ENCODE data around the gene IPO11.
"Not testable (repeated sequence)": the region's sequence is repeated elsewhere in the genome, so short reads cannot be mapped to it uniquely, and the experiment has no call there.

Gene IPO11

GRCh38 chr5:62558941-62559340 is 146.4 kb downstream of the IPO11 start:
- Histone ChIP-seq H3K36me3 (ENCODE audit: insufficient read depth, low read length) (no peaks in the 10 kb centered on the region), H3K9me3 (ENCODE audit: control insufficient read depth, insufficient read depth, low read length) (no peaks in the 10 kb centered on the region)

DNA sequence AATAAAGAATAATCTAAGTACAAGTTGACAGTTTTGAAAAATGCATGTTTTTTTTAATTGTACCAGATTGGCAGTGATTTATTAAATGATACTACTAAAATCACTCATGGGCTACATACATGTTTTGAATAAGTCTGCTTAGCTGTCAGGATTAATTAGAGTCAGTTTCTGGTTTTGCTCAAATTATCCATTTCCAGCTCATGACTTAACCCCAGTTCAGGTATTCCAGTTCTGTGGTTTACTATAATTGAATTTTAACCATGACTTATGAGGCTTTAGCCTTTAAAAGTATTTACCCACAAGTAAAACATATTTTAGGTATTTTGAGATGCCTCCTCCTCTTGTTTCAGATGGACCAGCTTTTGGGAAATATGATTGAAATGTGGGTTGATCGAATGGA is 148.2 kb downstream of the IPO11 start:
- Histone ChIP-seq H3K4me1 (ENCODE audit: insufficient read depth, low read length) (no peaks in the 10 kb centered on the region), H3K9me3 (ENCODE audit: control insufficient read depth, insufficient read depth, low read length) (no peaks in the 10 kb centered on the region), H3K36me3 (ENCODE audit: insufficient read depth, low read length) (no peaks in the 10 kb centered on the region), H3K9ac (ENCODE audit: low read depth, low read length) (no peak overlapping the region)

More at GRCh38 chr5:62558941-62559340, 146.4 kb downstream of the IPO11 start:
- H3K9ac ChIP-seq (ENCODE audit: low read depth, low read length) = no peak overlapping the region
- no peaks in the 10 kb centered on the region for H3K4me1 ChIP-seq (ENCODE audit: insufficient read depth, low read length)

DNA sequence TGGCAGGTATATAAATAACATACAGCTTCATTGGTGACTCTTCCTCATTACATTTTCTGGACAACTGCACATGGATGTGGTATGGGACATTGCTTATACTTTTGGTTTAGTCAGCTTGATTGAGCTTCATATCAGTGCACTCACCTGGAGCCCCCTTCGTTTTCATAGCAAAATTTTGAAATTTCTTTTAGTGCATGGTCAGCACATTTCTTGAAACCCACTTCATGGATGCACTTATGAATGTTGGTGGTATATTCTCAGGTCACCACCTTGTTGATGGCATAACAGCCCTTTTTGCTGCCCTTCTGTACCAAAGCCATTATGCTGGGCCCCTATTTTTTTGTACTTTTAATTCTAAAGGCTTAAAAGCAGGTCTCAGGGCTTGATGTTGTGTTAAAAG is 149.3 kb downstream of the IPO11 start:
- Histone ChIP-seq H3K9me3 (ENCODE audit: control insufficient read depth, insufficient read depth, low read length) (no peaks in the 10 kb centered on the region), H3K4me1 (ENCODE audit: insufficient read depth, low read length) (no peaks in the 10 kb centered on the region), H3K36me3 (ENCODE audit: insufficient read depth, low read length) (peaks cover 1% of the 10 kb centered on the region; the same call in 1 of the 2 replicates), H3K9ac (ENCODE audit: low read depth, low read length) (no peak overlapping the region)

DNA sequence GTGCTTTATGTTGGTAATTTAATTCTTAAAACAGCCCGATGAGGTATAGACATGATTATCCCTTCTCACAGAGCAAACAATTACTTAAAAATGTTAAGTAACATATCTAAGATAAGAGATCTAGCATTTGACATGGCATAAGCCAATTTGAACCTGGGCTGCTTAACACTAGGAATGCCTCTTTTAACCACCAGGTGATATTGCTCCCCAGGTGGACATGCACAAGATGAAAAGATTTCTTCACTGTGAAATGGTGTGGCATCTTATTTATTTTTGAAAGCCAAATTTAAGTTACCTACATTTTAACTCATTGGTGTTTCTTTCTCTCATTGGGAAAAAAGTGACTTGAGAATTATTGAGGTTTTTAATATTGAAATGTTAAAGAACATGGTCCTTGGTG is 150.3 kb downstream of the IPO11 start:
- peaks cover 3% of the 10 kb centered on the region; the same call in 1 of the 2 replicates for H3K36me3 ChIP-seq (ENCODE audit: insufficient read depth, low read length)
- H3K9ac ChIP-seq (ENCODE audit: low read depth, low read length) = no peak overlapping the region
- no peaks in the 10 kb centered on the region for H3K9me3 ChIP-seq (ENCODE audit: control insufficient read depth, insufficient read depth, low read length)
- H3K4me1 ChIP-seq (ENCODE audit: insufficient read depth, low read length) = no peaks in the 10 kb centered on the region

DNA sequence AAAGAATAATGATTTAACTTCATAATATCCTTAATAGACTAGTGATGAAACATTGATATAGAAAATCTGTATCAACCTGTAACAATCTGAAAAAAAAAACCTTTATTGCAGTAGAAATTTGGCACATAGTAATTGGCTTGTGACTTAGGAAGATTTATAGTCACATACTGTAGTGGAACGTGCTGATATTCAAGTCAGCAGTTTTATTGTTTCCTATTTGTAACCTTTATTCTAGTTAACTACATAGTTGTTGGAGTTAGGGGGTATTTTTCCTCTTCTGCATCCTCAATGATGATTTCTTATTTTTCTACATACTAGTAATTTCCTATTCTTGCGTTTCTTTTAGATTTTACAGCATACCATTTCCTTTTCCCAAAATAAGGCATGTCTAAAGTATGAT is 151.5 kb downstream of the IPO11 start:
- H3K36me3 ChIP-seq (ENCODE audit: insufficient read depth, low read length) = peaks cover 3% of the 10 kb centered on the region; the same call in 1 of the 2 replicates
- H3K4me1 ChIP-seq (ENCODE audit: insufficient read depth, low read length) = peaks cover 6% of the 10 kb centered on the region
- H3K9ac ChIP-seq (ENCODE audit: low read depth, low read length) = no peak overlapping the region
- no peaks in the 10 kb centered on the region for H3K9me3 ChIP-seq (ENCODE audit: control insufficient read depth, insufficient read depth, low read length)

GRCh38 chr5:62565740-62566139 is 153.2 kb downstream of the IPO11 start:
- H3K36me3 ChIP-seq (ENCODE audit: insufficient read depth, low read length); H3K9ac ChIP-seq (ENCODE audit: low read depth, low read length); H3K9me3 ChIP-seq (ENCODE audit: control insufficient read depth, insufficient read depth, low read length): not testable (repeated sequence)
- H3K4me1 ChIP-seq (ENCODE audit: insufficient read depth, low read length) = peaks cover 12% of the 10 kb centered on the region

DNA sequence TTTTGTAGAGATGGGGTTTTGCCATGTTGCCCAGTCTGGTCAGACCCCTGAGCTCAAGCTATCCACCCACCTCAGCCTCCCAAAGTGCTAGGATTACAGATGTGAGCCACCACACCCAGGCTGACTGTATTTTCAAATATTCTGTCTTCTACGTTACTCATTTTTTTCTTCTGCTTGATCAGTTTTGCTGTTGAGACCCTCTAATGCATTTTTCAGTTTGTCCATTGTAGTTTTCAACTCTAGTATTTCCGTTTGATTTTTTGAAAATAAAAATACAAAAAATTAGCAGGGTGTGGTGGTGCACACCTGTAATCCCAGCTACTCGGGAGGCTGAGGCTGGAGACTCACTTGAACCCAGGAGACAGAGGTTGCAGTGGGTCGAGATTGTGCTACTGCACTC is 155.6 kb downstream of the IPO11 start:
- no peaks in the 10 kb centered on the region for H3K9me3 ChIP-seq (ENCODE audit: control insufficient read depth, insufficient read depth, low read length)
- H3K9ac ChIP-seq (ENCODE audit: low read depth, low read length) = no peak overlapping the region
- peaks cover 12% of the 10 kb centered on the region for H3K4me1 ChIP-seq (ENCODE audit: insufficient read depth, low read length)
- peaks cover 3% of the 10 kb centered on the region; the same call in 1 of the 2 replicates for H3K36me3 ChIP-seq (ENCODE audit: insufficient read depth, low read length)

DNA sequence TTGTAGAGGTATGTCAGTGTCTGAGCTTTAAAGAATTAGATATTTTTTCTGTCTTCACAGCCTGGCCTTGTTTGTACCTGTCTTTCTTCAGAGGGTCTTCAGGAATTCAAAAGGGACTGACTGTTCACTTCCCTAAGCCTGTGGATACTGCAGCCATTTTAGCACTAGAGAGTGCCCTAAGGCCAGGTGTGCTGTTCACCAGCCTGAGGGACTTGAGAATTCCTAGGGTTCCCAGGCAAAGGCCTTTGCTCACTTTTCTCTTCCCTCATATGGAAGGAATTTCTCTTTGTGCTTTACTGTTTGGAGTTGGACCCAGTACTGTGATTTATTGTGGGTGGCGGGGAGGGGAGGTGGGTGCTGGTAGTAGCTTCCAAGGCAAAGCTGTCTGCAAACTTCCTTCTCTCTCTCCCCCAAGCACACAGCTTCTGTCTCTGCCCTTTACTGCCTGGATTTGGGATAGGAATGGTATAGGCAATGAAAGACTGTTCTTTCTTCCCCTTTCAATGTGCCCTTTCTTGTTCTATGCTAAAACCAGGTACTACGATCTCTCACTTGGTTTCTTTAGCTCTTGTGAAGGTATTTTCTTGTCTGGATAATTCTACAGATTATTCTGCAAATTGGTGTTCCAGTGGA is 156.4 kb downstream of the IPO11 start:
- H3K9ac ChIP-seq (ENCODE audit: low read depth, low read length) = 0 out of 2 replicates have a peak overlapping the region, but pooled peaks have one; percentile 3
- peaks cover 12% of the 10 kb centered on the region for H3K4me1 ChIP-seq (ENCODE audit: insufficient read depth, low read length)
- H3K36me3 ChIP-seq (ENCODE audit: insufficient read depth, low read length) = peaks cover 3% of the 10 kb centered on the region; the same call in 1 of the 2 replicates
- no peaks in the 10 kb centered on the region for H3K9me3 ChIP-seq (ENCODE audit: control insufficient read depth, insufficient read depth, low read length)

DNA sequence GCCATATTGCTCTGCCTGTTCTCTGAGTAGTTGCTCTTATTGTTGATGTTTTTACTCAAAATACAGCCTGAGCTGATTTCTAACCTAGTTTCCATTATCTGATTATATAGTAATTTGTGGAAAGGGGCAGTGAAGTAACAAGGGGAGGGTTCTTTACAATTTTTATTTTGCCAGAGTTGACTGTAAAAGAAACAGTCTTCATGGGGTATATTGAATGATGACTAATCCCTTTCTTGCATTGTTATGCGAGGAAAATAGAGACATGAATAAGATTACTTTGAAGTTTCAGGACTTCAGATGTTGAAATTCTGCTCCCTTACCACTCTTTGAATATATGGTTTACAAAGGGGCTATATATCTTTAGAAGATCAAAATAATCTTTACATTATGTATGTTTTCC is 156.9 kb downstream of the IPO11 start:
- peaks cover 12% of the 10 kb centered on the region for H3K4me1 ChIP-seq (ENCODE audit: insufficient read depth, low read length)
- H3K9ac ChIP-seq (ENCODE audit: low read depth, low read length) = 0 out of 2 replicates have a peak overlapping the region, but pooled peaks have one; percentile 3
- H3K36me3 ChIP-seq (ENCODE audit: insufficient read depth, low read length) = peaks cover 3% of the 10 kb centered on the region; the same call in 1 of the 2 replicates
- no peaks in the 10 kb centered on the region for H3K9me3 ChIP-seq (ENCODE audit: control insufficient read depth, insufficient read depth, low read length)

DNA sequence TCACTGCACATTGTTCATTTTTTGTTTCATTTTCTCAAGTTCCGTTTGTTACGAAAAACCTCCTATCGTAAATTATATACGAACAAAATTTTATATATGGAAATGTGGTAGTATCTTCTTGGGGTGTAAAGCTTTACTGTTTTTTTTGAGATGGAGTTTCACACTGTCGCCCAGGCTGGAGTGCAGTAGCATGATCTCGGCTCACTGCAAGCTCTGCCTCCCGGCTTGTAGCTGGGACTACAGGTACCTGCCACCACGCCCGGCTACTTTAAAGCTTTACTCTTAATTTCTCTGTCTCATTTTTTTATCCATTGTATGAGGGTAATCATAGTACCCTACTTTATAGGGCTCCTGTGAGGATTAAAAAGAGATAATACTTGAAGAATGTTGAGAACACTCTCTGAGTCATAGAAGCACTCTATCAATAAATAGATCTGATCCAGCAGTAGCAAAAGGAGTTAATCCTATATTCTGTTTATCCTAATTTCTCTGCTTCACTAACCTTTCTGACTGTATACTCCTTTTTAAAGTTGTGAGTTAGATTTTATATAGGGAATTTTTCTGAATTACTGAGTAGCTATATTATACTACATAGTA is 160.5 kb downstream of the IPO11 start:
- peaks cover 12% of the 10 kb centered on the region for H3K4me1 ChIP-seq (ENCODE audit: insufficient read depth, low read length)
- H3K9me3 ChIP-seq (ENCODE audit: control insufficient read depth, insufficient read depth, low read length) = no peaks in the 10 kb centered on the region
- H3K36me3 ChIP-seq (ENCODE audit: insufficient read depth, low read length) = no peaks in the 10 kb centered on the region
- H3K9ac ChIP-seq (ENCODE audit: low read depth, low read length) = no peak overlapping the region

DNA sequence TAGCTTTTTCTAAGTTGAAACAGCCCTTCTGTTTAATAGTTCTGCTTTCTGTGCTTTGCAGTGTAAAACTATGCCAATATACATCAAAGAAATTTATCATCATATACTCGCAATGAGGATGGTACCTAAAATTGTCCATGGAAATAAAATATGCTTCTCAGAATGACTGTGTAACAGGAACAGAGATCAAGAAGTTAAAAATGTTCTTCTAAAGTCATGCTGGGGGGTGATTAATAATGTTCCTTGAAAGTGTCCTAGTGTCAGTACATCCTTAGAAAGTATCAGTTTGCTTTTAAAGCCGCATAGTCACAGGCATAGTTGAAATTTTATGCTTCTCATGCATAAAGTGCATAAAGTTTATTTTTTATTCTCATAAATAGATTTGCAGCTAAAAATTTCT is 162.0 kb downstream of the IPO11 start:
- no peaks in the 10 kb centered on the region for H3K36me3 ChIP-seq (ENCODE audit: insufficient read depth, low read length)
- no peaks in the 10 kb centered on the region for H3K9me3 ChIP-seq (ENCODE audit: control insufficient read depth, insufficient read depth, low read length)
- peaks cover under 1% of the 10 kb centered on the region; the same call in 1 of the 2 replicates for H3K4me1 ChIP-seq (ENCODE audit: insufficient read depth, low read length)
- no peak overlapping the region for H3K9ac ChIP-seq (ENCODE audit: low read depth, low read length)

- no peak overlapping the region for H3K9ac ChIP-seq (ENCODE audit: low read depth, low read length)
- H3K36me3 ChIP-seq (ENCODE audit: insufficient read depth, low read length) = no peaks in the 10 kb centered on the region
- H3K9me3 ChIP-seq (ENCODE audit: control insufficient read depth, insufficient read depth, low read length) = no peaks in the 10 kb centered on the region
- no peaks in the 10 kb centered on the region for H3K4me1 ChIP-seq (ENCODE audit: insufficient read depth, low read length)
Measured at GRCh38 chr5:62575066-62575465, 162.5 kb downstream of the IPO11 start.

GRCh38 chr5:62575489-62575888 is 162.9 kb downstream of the IPO11 start:
- H3K9me3 ChIP-seq (ENCODE audit: control insufficient read depth, insufficient read depth, low read length) = no peaks in the 10 kb centered on the region
- no peak overlapping the region for H3K9ac ChIP-seq (ENCODE audit: low read depth, low read length)
- no peaks in the 10 kb centered on the region for H3K36me3 ChIP-seq (ENCODE audit: insufficient read depth, low read length)
- no peaks in the 10 kb centered on the region for H3K4me1 ChIP-seq (ENCODE audit: insufficient read depth, low read length)

DNA sequence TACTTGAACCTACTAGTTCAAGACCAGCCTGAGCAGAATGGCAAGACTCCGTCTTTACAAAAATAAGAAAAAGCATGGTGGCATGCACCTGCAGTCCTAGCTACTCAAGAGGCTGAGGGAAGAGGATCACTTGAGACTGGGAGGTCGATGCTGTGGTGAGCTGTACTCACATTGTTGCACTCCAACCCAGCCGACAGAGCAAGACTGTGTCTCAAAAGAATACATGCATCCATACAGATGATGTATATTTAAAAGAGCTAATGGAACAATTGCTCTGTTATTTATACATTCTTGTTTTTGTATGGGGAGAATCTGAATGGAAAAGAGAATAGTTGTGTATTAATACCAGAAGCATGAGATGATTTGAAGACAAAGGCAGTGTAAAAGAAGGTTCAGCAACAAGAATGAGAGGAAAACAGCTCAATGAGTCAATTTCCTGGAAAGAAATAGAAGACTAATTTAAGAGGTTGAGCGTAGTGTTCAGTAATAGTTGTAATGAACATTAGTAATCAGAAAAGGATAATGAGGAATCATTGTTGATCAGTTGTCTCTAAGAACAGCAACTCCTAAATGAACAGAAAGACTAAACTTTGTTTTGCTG is 164.1 kb downstream of the IPO11 start:
- no peaks in the 10 kb centered on the region for H3K9me3 ChIP-seq (ENCODE audit: control insufficient read depth, insufficient read depth, low read length)
- H3K36me3 ChIP-seq (ENCODE audit: insufficient read depth, low read length) = no peaks in the 10 kb centered on the region
- no peaks in the 10 kb centered on the region for H3K4me1 ChIP-seq (ENCODE audit: insufficient read depth, low read length)
- H3K9ac ChIP-seq (ENCODE audit: low read depth, low read length) = no peak overlapping the region

DNA sequence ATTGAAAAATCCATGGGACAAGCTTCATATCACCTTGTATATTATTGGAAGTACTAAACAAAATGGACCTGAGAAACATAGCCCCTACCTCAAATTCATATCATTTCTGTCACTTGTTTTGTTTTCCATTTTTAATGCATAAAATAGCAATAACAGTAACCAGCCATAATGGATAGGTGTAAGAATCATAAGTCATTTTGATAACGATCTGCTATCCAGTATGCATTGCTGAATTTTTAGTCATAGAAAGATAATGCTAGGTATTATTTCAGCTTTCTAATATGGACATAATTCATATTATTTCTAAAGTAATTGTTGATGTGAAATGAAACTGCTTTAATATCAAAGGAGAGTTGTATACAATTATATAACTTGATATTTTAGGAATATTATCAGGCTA is 164.9 kb downstream of the IPO11 start:
- Histone ChIP-seq H3K4me1 (ENCODE audit: insufficient read depth, low read length) (no peaks in the 10 kb centered on the region), H3K36me3 (ENCODE audit: insufficient read depth, low read length) (no peaks in the 10 kb centered on the region), H3K9me3 (ENCODE audit: control insufficient read depth, insufficient read depth, low read length) (no peaks in the 10 kb centered on the region), H3K9ac (ENCODE audit: low read depth, low read length) (no peak overlapping the region)
